ENCODE data around the gene CKAP5.

The CKAP5 gene

DNA sequence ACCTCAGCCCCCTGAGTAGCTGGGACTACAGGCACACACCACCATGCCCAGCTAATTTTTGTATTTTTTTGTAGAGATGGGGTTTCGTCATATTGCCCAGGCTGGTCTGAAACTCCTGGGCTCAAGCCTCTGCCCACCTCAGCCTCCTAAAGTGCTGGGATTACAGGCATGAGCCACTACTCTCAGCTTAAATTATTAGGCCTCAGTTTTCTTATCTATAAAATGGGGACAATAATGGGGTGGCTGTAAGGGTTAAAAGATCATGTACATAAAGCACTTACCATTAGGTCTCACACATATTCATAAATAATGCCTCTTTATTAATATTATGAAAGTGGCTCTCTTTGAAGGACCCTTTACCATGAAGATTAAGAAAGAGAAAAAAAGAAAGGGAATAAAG is 31.5 kb upstream of the CKAP5 start:
- H4K91ac ChIP-seq (ENCODE audit: low read depth, low read length): no peak overlapping the region
- H2BK120ac ChIP-seq (ENCODE audit: insufficient read depth, low read length, poor library complexity): no peak overlapping the region
- no peak overlapping the region for H2AK5ac ChIP-seq (ENCODE audit: low read length)
- no peaks in the 10 kb centered on the region for H3K79me2 ChIP-seq (ENCODE audit: control insufficient read depth, insufficient read depth, low read length, poor library complexity)
- no peak for DNase-seq
- H3K4me2 ChIP-seq (ENCODE audit: low read length): no peak overlapping the region
- no peak overlapping the region for H2BK12ac ChIP-seq (ENCODE audit: low read length)
- no CpG with 5 or more reads among the region's 1 CpG for WGBS (ENCODE audit: extremely low coverage, insufficient coverage, insufficient read length)
- no peak overlapping the region for H3K4me3 ChIP-seq (ENCODE audit: low read depth, low read length)
- H3K79me1 ChIP-seq (ENCODE audit: low read length): no peaks in the 10 kb centered on the region
- H3K4me1 ChIP-seq (ENCODE audit: control insufficient read depth in 1 of 2, insufficient read depth in 2 of 2, low read length in 2 of 2): no peaks in the 10 kb centered on the region
- H3K9ac ChIP-seq (ENCODE audit: low read length): no peak overlapping the region
- H3K9me3 ChIP-seq (ENCODE audit: insufficient read depth, low read depth, low read length): peaks cover 2% of the 10 kb centered on the region
- H3K27me3 ChIP-seq (ENCODE audit: insufficient read depth, low read length): no peaks in the 10 kb centered on the region
- H3K18ac ChIP-seq (ENCODE audit: low read length): no peak overlapping the region
- no peak overlapping the region for H3K14ac ChIP-seq (ENCODE audit: low read length)
- no peak overlapping the region for H2BK5ac ChIP-seq (ENCODE audit: low read depth, low read length, poor library complexity)
- H3K36me3 ChIP-seq (ENCODE audit: control insufficient read depth in 1 of 2, insufficient read depth in 2 of 2, low read length in 2 of 2): peaks cover 29 to 43% of the 10 kb centered on the region in 2 experiments
- no peak overlapping the region for H3K27ac ChIP-seq (ENCODE audit: low read depth, low read length)
- H2AFZ ChIP-seq (ENCODE audit: insufficient read depth, low read length, poor library complexity): no peak overlapping the region
- H4K12ac ChIP-seq (ENCODE audit: low read depth, low read length): no peak overlapping the region
- H4K8ac ChIP-seq (ENCODE audit: low read depth, low read length): no peak overlapping the region
- H3K23ac ChIP-seq (ENCODE audit: low read length): no peak overlapping the region
- H3K4ac ChIP-seq (ENCODE audit: low read depth, low read length): no peak overlapping the region

DNA sequence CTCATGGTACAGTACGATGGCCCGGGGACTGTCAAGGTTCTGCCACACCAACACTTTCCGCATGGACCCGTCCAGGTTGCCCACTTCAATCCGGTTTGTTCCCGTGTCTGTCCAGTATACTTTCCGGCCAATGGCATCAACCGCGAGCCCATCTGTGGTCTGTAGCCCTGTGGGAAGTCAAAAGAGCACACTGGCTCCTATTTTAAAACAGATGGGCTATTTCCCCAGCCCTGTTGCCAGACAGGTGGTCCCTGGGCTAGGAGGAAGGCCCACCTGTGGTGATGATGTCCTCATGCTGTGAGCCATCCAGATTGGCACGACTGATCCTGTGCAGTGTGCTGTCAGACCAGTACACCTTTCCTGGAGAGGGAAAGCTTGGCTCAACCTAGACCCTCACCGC is 30.4 kb upstream of the CKAP5 start:
- H2BK12ac ChIP-seq (ENCODE audit: low read length): no peak overlapping the region
- no peak overlapping the region for H3K4me2 ChIP-seq (ENCODE audit: low read length)
- no peak overlapping the region for H3K4ac ChIP-seq (ENCODE audit: low read depth, low read length)
- H4K8ac ChIP-seq (ENCODE audit: low read depth, low read length): no peak overlapping the region
- no peak overlapping the region for H4K12ac ChIP-seq (ENCODE audit: low read depth, low read length)
- no peak overlapping the region for H4K91ac ChIP-seq (ENCODE audit: low read depth, low read length)
- DNase-seq: no peak
- H2AFZ ChIP-seq (ENCODE audit: insufficient read depth, low read length, poor library complexity): no peak overlapping the region
- no peak overlapping the region for H3K9ac ChIP-seq (ENCODE audit: low read length)
- no peaks in the 10 kb centered on the region for H3K79me2 ChIP-seq (ENCODE audit: control insufficient read depth, insufficient read depth, low read length, poor library complexity)
- H3K14ac ChIP-seq (ENCODE audit: low read length): no peak overlapping the region
- H3K27ac ChIP-seq (ENCODE audit: low read depth, low read length): no peak overlapping the region
- H2AK5ac ChIP-seq (ENCODE audit: low read length): no peak overlapping the region
- H3K9me3 ChIP-seq (ENCODE audit: insufficient read depth, low read depth, low read length): peaks cover 2% of the 10 kb centered on the region
- peaks cover 29 to 41% of the 10 kb centered on the region in 2 experiments for H3K36me3 ChIP-seq (ENCODE audit: control insufficient read depth in 1 of 2, insufficient read depth in 2 of 2, low read length in 2 of 2)
- H3K4me3 ChIP-seq (ENCODE audit: low read depth, low read length): no peak overlapping the region
- no CpG with 5 or more reads among the region's 11 CpGs for WGBS (ENCODE audit: extremely low coverage, insufficient coverage, insufficient read length)
- no peak overlapping the region for H3K18ac ChIP-seq (ENCODE audit: low read length)
- H3K4me1 ChIP-seq (ENCODE audit: control insufficient read depth in 1 of 2, insufficient read depth in 2 of 2, low read length in 2 of 2): no peaks in the 10 kb centered on the region
- H2BK120ac ChIP-seq (ENCODE audit: insufficient read depth, low read length, poor library complexity): no peak overlapping the region
- no peaks in the 10 kb centered on the region for H3K27me3 ChIP-seq (ENCODE audit: insufficient read depth, low read length)
- no peak overlapping the region for H3K23ac ChIP-seq (ENCODE audit: low read length)
- H2BK5ac ChIP-seq (ENCODE audit: low read depth, low read length, poor library complexity): no peak overlapping the region
- no peaks in the 10 kb centered on the region for H3K79me1 ChIP-seq (ENCODE audit: low read length)

DNA sequence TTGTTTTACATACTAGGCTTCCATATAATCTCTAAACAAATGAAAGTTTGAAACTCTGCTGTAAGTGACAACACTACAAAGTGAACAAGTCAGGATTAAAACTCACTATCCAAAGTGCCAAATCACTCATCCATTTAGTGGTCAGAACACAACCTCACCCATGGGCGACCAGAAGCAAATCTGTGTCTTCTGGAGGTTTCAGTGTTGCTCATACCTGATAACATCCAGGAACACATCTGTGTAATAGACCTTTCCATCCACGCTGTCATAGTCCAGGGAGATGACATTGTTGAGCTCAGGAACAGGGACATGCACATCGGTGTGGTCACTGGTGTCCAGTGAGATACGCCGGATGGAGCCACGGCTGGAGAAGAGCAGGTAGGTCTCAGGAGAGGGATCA is 28.5 kb upstream of the CKAP5 start:
- Histone ChIP-seq H2BK12ac (ENCODE audit: low read length) (no peak overlapping the region), H2BK120ac (ENCODE audit: insufficient read depth, low read length, poor library complexity) (no peak overlapping the region), H3K9me3 (ENCODE audit: insufficient read depth, low read depth, low read length) (peaks cover 2% of the 10 kb centered on the region), H2BK5ac (ENCODE audit: low read depth, low read length, poor library complexity) (no peak overlapping the region), H2AFZ (ENCODE audit: insufficient read depth, low read length, poor library complexity) (no peak overlapping the region), H2AK5ac (ENCODE audit: low read length) (no peak overlapping the region), H3K14ac (ENCODE audit: low read length) (no peak overlapping the region), H3K9ac (ENCODE audit: low read length) (no peak overlapping the region), H3K4me1 (ENCODE audit: control insufficient read depth in 1 of 2, insufficient read depth in 2 of 2, low read length in 2 of 2) (no peaks in the 10 kb centered on the region), H4K91ac (ENCODE audit: low read depth, low read length) (no peak overlapping the region), H3K36me3 (ENCODE audit: control insufficient read depth in 1 of 2, insufficient read depth in 2 of 2, low read length in 2 of 2) (peaks cover 31 to 45% of the 10 kb centered on the region in 2 experiments), H3K4ac (ENCODE audit: low read depth, low read length) (no peak overlapping the region), H3K23ac (ENCODE audit: low read length) (no peak overlapping the region), H4K12ac (ENCODE audit: low read depth, low read length) (no peak overlapping the region), H3K4me2 (ENCODE audit: low read length) (no peak overlapping the region), H3K27me3 (ENCODE audit: insufficient read depth, low read length) (no peaks in the 10 kb centered on the region), H3K79me2 (ENCODE audit: control insufficient read depth, insufficient read depth, low read length, poor library complexity) (no peaks in the 10 kb centered on the region), H4K8ac (ENCODE audit: low read depth, low read length) (no peak overlapping the region), H3K79me1 (ENCODE audit: low read length) (no peaks in the 10 kb centered on the region), H3K27ac (ENCODE audit: low read depth, low read length) (no peak overlapping the region), H3K18ac (ENCODE audit: low read length) (no peak overlapping the region), H3K4me3 (ENCODE audit: low read depth, low read length) (no peak overlapping the region)
- DNase-seq: no peak
- no CpG with 5 or more reads among the region's 6 CpGs for WGBS (ENCODE audit: extremely low coverage, insufficient coverage, insufficient read length)

DNA sequence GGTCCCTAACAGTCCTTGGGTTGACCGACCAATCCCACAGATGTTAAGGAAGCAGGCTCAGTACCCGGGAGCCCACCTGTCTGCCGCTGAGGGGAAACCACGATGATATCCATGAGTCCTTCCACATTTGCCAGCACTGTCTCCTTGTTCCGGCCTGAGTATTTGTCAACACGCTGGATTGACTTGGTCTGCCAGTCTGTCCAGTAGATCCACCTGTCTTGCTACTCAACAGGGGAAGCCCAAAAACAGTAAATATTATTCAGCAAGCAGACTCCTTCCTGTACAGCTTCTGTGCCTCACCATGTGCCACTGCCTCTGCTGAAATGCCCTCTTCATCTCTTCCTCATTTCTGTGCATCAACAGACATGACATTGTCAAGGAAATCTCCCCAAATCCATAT is 22.8 kb upstream of the CKAP5 start:
- DNase-seq: no peak
- no peaks in the 10 kb centered on the region for H3K79me2 ChIP-seq (ENCODE audit: control insufficient read depth, insufficient read depth, low read length, poor library complexity)
- no CpG with 5 or more reads among the region's 6 CpGs for WGBS (ENCODE audit: extremely low coverage, insufficient coverage, insufficient read length)

More for the DNA sequence above, 22.8 kb upstream of the CKAP5 start:
- no peak overlapping the region for H4K91ac ChIP-seq (ENCODE audit: low read depth, low read length)
- no peak overlapping the region for H4K12ac ChIP-seq (ENCODE audit: low read depth, low read length)
- H2AFZ ChIP-seq (ENCODE audit: insufficient read depth, low read length, poor library complexity): no peak overlapping the region
- H3K9ac ChIP-seq (ENCODE audit: low read length): no peak overlapping the region
- H3K9me3 ChIP-seq (ENCODE audit: insufficient read depth, low read depth, low read length): no peaks in the 10 kb centered on the region
- no peak overlapping the region for H3K23ac ChIP-seq (ENCODE audit: low read length)
- H2BK12ac ChIP-seq (ENCODE audit: low read length): no peak overlapping the region
- no peak overlapping the region for H4K8ac ChIP-seq (ENCODE audit: low read depth, low read length)
- H3K4me1 ChIP-seq (ENCODE audit: control insufficient read depth in 1 of 2, insufficient read depth in 2 of 2, low read length in 2 of 2): no peaks in the 10 kb centered on the region
- no peak overlapping the region for H2BK5ac ChIP-seq (ENCODE audit: low read depth, low read length, poor library complexity)
- H2AK5ac ChIP-seq (ENCODE audit: low read length): no peak overlapping the region
- no peak overlapping the region for H3K18ac ChIP-seq (ENCODE audit: low read length)
- no peak overlapping the region for H3K4me3 ChIP-seq (ENCODE audit: low read depth, low read length)
- no peak overlapping the region for H2BK120ac ChIP-seq (ENCODE audit: insufficient read depth, low read length, poor library complexity)
- H3K14ac ChIP-seq (ENCODE audit: low read length): no peak overlapping the region
- H3K27me3 ChIP-seq (ENCODE audit: insufficient read depth, low read length): no peaks in the 10 kb centered on the region
- no peaks in the 10 kb centered on the region for H3K79me1 ChIP-seq (ENCODE audit: low read length)
- H3K27ac ChIP-seq (ENCODE audit: low read depth, low read length): no peak overlapping the region
- no peak overlapping the region for H3K4ac ChIP-seq (ENCODE audit: low read depth, low read length)
- peaks cover 12 to 26% of the 10 kb centered on the region in 2 experiments for H3K36me3 ChIP-seq (ENCODE audit: control insufficient read depth in 1 of 2, insufficient read depth in 2 of 2, low read length in 2 of 2)
- H3K4me2 ChIP-seq (ENCODE audit: low read length): no peak overlapping the region
